ENCODE measurements around the gene MFSD2B. TPM values are rescaled to one million over a fixed set of nuclear protein-coding genes. Genes with fewer than 3 reads are reported as not detected.

The MFSD2B gene
- polyA plus RNA-seq, 3 donors, result 2.1 to 3.9 (median 3.4) TPM

Other genes starting within 250 kb of the MFSD2B start
- 10 to 100 TPM; 16.6 to 21.0 (median 20.9) TPM for gene ATAD2B, start 83.0 kb upstream of the MFSD2B start, polyA plus RNA-seq (ENCODE audit: insufficient read length in 3 of 3)
- gene UBXN2A, start 69.6 kb upstream of the MFSD2B start, polyA plus RNA-seq (ENCODE audit: insufficient read length in 3 of 3), result 10 to 100 TPM; 16.1 to 22.9 (median 17.0) TPM
- 10 to 100 TPM; 14.5 to 15.4 (median 15.1) TPM for gene WDCP, start 37.3 kb downstream of the MFSD2B start, polyA plus RNA-seq (ENCODE audit: insufficient read length in 3 of 3)
- 10 to 100 TPM in 2 of 3 donors, 1 to 10 TPM in 1; 9.4 to 10.5 (median 10.4) TPM for gene FKBP1B, start 39.7 kb downstream of the MFSD2B start, polyA plus RNA-seq (ENCODE audit: insufficient read length in 3 of 3)
- gene SF3B6, start 66.2 kb downstream of the MFSD2B start, polyA plus RNA-seq (ENCODE audit: insufficient read length in 3 of 3), result 100 to 1,000 TPM; 128 to 165 (median 160) TPM
- gene TP53I3, start 74.7 kb downstream of the MFSD2B start, polyA plus RNA-seq (ENCODE audit: insufficient read length in 3 of 3), result 10 to 100 TPM; 38.2 to 48.8 (median 48.2) TPM
- 1 to 10 TPM; 1.5 to 3.5 (median 2.6) TPM for gene PFN4, start 113.2 kb downstream of the MFSD2B start, polyA plus RNA-seq (ENCODE audit: insufficient read length in 3 of 3)
- 10 to 100 TPM; 23.1 to 30.8 (median 29.1) TPM for gene FAM228B, start 113.4 kb downstream of the MFSD2B start, polyA plus RNA-seq (ENCODE audit: insufficient read length in 3 of 3)
- gene FAM228A, start 165.0 kb downstream of the MFSD2B start, polyA plus RNA-seq (ENCODE audit: insufficient read length in 3 of 3), result 1 to 10 TPM in 2 of 3 donors, under 1 TPM in 1; 0.68 to 1.3 (median 1.2) TPM

All from renal cortex interstitium (tissue), 3 donors.